Skeletal muscle cell (primary cell): ENCODE data around the gene ZNF581.

ENCODE experiments used
- DNase-seq: peaks from one replicate; pipeline ENCODE4 v3.0.0-alpha.2; 2010; ENCODE audit warnings: low read depth
- H3K4me3 ChIP-seq: 2 replicates; pipeline ENCODE4 v1.5.1; 2011; ENCODE audit warnings: low read depth, mild to moderate bottlenecking, control low read depth, low read length, moderate library complexity

ZNF581 gene

DNA sequence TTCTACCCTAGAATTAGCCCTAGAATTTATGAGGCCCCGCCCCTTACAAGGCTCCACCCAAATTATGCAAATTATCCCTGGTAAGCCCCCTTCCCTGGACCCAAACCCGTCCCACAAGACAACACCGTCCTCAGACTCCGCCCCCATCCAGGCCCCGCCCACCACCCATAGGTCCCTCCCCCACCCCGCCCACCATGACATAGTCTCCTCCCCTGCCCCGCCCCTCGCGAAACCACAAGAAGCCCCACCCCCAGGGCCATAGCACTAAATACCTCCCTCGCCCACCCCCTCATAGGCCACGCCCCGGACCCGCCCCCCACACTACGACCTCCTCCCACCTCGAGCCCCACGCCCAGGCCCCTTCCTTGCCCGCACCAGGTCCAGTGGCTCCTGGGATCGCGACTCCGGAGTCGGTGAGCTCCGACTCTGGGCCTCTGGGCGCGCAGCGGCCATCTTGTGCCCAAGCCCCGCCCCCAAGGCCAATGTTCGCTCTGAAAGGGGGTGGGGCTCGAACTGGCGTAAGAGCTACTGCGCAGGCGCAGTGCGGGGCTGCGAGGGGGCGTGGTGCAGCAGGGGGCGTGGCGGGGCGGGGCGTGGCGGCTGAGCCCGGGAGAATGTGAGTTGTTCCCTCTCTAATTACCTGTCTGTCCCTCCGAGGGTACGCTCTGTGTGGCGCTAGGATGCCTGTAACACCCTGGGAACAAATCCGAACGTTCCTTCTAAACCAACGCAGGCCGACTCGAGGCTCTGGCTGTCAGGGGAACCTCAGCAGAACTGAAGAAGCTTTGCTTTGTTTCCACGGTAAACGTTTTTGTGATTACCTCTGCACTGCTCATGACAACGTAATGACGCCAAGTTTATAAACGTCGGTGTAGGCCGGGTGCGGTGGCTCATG is 19.1 kb upstream of the ZNF581 start, which contains the start of gene ZNF784:
Gene ZNF784 (minus strand): TSS at position 458 of the 895 bp plus-strand sequence. CDS start 5 bp downstream, at position 453.
- DNase-seq, result peak; percentile 62
- peak within 1 kb of the TSS; percentile 61 for H3K4me3 ChIP-seq

DNA sequence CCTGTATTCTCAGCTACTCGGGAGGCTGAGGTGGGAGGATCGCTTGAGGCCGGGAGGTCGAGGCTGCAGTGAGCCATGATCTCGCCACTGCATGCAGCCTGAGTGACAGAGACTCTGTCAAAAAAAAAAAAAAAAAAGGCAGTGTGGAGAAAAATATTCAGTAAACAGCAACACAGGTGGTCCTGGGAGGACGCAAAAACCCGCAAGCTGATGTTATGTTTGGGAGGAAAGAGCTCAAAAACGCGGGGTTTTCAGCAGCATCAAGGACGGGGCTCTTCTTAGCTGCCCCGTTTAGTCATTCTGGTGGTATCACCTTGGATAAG is 18.5 kb upstream of the ZNF581 start:
- peak overlapping the region; percentile 61 for H3K4me3 ChIP-seq
- DNase-seq, result no peak

DNA sequence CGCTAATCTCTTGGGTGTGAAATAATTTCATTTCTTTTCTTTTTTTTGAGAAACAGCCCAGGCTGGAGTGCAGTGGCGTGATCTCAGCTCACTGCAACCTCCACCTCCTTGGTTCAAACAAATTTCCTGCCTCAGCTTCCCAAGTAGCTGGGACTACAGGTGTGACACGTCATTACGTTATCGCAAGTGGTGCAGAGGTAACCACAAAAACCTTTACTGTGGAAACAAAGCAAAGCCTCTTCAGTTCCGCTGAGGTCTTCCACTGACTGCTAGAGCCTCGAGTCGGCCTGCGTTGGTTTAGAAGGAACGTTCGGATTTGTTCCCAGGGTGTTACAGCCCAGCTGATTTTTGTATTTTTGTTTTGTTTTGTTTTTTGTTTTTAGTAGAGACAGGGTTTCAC is 17.1 kb upstream of the ZNF581 start:
- no peak for DNase-seq
- H3K4me3 ChIP-seq, result no peak overlapping the region

DNA sequence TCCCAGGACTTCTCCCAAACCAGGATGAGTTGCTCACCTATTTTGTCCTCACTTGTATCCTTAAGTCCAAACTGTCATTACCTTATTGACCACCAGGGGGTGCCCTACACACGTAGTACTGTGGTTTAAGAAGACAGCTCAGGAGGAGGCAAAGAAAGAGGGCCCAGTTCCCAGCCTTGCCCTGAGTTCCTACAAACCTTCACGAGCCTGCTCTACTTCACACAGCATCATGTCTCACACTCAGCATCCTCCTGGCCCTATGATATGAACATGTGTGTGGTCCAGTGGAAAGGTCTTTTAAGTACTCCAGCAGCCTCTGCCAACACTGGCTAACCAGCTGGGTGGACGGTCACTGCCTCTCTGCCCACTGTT is 11.0 kb upstream of the ZNF581 start:
- DNase-seq, result peak; percentile 81
- H3K4me3 ChIP-seq, result no peak overlapping the region

DNA sequence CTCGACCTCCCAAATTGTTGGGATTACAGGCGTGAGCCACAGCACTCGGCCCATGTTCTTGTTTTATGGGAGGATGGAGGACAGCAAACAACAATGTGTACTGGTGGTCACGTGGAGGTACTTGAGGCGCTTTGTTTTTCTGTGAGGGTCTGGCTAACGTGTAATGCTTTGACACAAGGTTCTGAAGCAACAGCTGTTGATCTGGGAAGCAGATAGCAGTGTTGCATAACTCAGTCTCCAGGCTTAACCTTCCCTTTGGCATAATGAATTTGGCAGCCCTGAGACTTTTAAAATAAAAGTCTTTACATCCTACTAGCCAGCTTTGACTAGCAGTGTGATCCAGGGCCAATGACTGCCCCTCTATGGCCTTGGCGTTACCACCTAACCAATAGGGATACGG is 9.6 kb upstream of the ZNF581 start:
- no peak for DNase-seq
- no peak overlapping the region for H3K4me3 ChIP-seq

DNA sequence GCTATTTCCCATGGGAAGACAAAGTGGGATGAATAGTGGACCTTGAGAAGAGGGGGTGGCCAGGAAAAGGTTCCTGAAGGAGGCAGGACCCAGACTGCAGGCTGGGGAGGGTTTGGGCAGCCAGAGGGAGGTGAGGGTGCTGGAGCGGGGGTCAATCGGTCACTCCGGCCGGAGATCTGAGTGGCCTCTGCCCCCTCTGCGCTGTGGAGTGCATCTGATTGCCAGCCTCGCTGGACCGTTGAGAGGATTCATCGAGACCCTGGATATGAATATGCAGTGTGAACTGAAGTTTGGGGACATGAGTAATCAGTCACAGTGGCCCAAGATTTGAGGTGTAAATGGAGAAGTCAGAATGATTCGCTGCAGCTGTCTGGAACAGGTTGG is 8.1 kb upstream of the ZNF581 start:
- H3K4me3 ChIP-seq, result peak overlapping the region; percentile 100
- DNase-seq, result no peak

DNA sequence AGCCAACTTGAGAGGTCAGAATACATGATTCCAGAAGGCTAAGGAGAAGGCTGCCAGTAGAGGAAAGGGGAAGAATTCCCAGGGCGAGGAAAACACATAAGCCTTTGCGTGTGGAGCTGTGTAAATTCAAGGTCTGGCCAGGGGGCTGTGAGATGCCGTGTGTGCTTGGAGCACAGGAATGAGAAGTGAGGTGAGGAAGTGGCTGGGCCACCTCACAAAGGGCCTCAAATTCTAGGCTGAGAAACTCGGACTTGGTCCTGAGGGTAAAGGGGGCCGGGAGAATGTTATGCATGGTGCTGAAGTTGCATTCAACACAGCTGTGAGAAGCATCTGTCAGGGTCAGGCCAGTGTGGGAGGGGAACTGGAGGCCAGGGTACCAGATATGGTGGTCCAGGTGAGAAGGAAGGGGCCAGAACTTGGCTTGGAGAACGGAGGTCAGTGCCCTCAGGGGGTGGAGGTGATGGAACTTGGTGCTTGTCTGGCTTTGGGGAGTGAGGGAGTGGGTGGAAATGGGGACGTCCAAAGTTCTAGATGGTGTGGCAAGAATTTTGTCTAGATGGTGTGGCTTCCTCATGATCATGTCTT is 7.5 kb upstream of the ZNF581 start:
- DNase-seq, result no peak

DNA sequence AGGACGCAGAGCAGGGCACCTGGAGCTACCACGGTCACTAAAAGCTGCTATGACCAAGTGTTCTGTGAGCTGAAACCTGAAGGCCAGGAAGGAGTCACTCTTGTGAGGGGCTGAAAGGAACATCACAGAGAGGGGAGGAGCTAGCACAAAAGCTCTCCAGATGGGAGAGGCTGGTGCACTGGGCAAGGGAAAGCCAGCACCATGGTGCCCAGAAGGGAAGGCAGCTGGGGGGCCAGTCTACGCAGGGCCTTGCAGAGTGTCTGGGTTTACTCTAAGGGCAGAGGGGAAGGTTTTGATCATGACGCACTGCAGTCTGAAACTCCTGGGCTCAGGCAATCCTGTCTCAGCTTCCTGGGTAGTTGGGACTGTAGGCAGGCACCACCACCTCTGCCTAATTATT is 6.7 kb upstream of the ZNF581 start:
- DNase-seq, result no peak
- H3K4me3 ChIP-seq, result no peak overlapping the region

More for the DNA sequence above, 7.5 kb upstream of the ZNF581 start:
- H3K4me3 ChIP-seq, result peak overlapping the region; percentile 100

DNA sequence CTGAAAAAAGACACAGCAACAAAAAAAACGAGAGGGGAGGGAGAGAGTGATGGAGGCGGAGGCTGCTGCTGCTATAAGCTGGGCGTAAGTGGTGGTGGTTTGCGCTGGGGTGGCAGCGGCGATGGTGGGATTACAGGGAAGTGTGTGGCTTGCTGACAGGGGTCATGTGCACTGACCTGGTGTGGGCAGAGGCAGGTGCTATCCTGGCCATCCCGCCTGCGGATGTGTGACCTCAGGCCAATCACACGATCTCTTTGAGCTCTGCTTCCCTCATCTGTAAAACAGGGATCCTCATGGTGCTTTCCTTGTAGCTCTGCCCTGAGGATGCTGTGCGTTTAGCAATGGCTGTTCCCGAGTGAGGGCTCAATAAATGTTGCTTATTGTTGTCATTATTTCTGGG is 5.9 kb upstream of the ZNF581 start:
- DNase-seq, result no peak
- H3K4me3 ChIP-seq, result no peak overlapping the region

DNA sequence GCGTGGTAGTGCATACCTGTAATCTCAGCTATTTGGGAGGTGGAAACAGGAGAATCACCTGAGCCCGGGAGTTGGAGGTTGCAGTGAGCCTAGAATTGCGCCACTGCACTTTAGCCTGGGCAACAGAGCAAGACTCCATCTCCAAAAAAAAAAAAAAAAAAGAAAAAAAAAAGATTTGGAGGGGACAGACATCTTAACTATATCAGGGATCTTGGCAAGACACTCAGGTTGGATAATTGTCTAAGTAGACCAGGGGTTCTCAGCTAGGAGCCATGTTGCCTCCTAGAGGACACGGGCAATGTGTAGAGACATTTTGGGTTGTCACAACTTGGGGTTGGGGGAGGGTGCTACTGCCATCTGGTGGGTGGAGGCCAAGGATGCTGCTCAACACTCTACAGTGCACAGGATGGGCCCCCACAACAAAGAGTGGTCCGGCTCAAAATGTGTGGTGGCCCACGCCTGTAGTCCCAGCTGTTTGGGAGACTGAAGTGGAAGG is 4.5 kb upstream of the ZNF581 start:
- no peak for DNase-seq
- no peak overlapping the region for H3K4me3 ChIP-seq

DNA sequence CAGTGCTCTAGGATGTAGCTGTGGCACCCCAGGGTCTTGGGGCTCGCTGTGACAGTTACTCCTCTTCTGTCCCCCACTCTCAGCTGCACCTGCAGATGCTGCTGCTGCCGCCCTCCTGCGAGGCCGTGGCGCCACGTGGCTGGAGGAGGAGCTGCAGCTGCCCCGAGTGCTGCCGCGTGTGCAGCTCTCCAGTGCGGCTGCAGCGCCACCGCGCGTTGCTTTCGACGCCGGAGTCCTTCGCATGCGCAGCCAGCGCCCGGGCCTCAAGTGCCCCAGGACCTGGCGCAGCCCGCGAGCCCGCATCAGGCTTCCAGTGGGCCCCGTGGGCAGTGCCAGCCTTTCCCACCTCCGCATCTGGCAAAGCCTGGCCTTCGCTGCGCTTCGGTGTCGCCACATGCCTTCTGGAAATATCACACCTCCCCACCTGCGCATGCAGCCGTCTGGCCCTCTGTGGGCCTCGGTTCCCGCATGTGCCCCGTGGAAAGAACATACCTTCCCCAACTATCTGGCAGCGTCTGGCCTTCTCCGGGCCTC is 3.3 kb upstream of the ZNF581 start:
- DNase-seq, result no peak
- peak overlapping the region; percentile 92 for H3K4me3 ChIP-seq

DNA sequence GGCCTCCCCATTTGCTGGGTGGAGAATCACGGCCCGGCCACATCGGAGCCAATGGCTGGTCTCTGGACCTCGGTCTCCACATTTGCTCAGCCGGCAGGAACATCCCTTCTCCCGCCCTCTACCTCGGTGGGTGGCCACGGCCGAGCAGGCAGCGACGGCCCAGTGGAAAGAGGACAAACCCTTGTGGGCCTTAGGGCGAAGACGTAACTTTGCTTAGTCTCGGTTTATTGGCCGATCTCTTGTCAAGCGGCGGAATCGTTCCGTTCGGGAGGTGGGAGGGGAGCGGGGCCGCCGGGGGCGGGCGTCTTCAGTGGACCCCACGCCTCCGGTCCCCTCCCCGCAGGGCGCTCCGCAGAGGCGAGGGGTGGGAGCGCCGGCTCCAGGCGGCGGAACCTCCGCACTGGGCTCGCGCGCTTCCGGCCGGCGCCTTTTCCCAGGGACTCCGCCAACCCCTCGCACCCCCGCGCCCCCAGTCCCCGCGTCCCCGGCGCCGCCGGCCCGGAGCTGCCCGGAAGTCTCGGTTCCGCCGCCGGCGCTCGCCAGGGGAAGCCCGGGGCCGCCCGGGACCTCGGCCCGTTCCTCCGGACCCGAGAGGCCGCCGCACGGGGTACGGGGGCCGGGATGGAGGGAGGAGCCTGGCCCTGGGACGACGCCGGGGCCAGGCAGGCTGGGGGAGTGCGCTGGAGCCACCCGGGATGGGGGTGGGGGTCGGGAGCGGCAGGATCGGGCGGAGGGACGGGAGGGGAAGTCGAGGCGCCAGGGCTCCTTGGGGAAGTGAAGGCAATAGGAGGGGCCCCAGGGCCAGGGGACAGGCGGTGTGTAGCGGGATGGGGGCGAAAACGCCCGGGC is 2.6 kb upstream of the ZNF581 start, which contains the start of gene ZNF580:
Gene ZNF580 (plus strand): TSS at position 426 of the 849 bp plus-strand sequence. CDS start 1,507 bp downstream, outside the sequence.
- peak; percentile 59 for DNase-seq
- H3K4me3 ChIP-seq, result peak within 1 kb of the TSS; percentile 92

DNA sequence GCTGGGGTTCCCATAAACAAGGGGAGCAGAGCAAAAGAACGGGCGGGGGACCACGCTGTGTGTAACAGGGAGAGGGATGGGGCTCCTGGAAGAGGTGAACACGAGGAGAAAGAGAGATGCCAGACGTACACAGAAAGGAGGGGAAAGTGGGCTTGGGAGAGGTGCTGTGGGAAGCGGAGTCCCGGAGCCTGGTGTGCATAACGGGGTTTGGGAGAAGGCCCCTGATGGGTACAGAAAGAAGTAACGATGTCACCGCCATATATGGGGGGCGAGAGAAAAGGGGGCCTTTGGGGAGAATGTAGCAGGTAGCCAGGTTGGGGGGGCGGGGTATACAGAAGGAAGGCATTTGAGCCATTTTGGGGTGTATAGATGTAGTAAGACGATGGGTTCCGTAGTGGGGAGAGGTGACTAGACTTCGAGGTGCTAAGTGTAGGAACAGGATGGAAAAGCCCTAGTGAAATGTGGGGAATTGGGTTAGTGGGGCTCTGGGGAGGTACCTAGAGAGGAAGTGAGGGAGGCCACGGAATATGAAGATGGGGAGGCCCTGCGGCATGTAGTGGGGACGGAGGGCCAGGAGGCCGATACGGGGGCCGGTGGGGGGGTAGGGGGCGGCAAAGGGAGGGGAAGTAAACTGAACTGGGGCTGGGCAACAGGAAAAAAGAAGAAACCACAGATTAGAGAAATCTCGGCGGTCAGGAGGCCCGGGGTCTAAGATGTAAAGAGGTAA is 1.9 kb upstream of the ZNF581 start:
- H3K4me3 ChIP-seq, result peak overlapping the region; percentile 92
- DNase-seq, result no peak

DNA sequence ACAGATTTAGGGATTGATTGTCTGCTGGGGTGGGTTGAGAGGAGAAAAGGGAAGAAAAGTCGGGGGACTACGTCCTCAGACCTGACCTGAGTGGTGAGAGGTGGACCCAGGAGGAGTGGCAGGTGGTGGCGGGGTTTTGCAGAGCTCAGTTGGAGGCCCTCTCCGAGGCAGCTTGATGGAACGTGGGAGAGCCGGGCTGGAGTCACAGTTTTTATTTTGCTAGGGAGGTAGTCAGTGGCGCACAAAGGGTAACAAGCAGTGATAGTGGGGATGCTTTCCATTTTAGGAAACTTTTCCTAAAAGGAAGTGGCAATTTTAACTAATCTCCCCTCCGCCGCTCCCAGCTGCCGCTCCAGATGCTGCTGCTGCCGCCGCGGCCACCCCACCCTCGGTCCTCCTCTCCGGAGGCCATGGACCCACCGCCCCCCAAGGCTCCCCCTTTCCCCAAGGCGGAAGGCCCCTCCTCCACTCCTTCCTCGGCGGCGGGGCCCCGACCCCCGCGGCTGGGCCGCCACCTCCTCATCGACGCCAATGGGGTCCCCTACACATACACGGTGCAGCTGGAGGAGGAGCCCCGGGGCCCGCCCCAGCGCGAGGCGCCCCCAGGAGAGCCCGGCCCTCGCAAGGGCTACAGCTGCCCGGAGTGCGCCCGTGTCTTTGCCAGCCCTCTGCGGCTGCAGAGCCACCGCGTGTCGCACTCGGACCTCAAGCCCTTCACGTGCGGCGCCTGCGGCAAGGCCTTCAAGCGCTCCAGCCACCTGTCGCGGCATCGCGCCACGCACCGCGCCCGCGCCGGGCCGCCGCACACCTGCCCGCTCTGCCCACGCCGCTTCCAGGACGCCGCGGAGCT is 1.1 kb upstream of the ZNF581 start:
- H3K4me3 ChIP-seq, result peak overlapping the region; percentile 92
- no peak for DNase-seq

DNA sequence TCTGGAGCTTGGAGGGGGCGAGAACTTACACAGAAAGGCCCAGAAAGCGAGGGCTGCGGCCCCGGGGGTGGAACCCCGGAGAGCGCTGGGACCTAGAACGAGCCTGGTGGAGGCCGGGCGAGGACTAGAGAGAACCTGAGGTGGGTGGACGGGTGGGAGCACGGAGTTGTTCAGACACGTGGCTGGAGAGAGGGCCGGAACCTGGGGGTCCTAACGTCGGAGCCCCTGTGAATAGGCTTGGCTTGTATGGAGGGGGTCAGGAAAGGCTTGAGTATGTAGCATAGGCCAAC is 383 bp downstream of the ZNF581 start:
- peak overlapping the region; percentile 92 for H3K4me3 ChIP-seq
- no peak for DNase-seq

DNA sequence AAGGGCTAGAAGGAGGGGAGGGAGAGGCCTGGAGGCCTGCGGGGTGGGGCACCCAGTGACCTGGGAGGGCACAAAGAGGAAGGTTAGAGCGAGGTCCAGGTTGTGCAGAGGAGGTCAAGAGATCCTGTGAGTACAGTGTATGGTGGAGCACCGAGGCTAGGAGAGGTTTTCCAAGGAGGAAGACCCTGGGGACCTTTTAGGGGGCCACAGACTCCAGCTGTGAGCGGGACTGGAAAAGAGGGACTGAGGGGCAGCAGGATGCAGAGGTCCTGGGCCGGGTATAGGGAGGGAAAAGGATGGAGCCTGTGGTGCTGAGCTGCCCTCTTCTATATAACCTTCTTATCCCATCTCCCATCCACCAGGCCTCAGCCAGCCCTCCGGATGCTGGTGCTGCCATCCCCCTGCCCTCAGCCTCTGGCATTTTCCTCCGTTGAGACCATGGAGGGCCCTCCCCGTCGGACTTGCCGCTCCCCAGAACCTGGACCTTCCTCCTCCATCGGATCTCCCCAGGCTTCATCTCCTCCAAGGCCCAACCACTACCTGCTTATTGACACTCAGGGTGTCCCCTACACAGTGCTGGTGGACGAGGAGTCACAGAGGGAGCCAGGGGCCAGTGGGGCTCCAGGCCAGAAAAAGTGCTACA is 863 bp downstream of the ZNF581 start:
- peak overlapping the region; percentile 92 for H3K4me3 ChIP-seq
- no peak for DNase-seq

DNA sequence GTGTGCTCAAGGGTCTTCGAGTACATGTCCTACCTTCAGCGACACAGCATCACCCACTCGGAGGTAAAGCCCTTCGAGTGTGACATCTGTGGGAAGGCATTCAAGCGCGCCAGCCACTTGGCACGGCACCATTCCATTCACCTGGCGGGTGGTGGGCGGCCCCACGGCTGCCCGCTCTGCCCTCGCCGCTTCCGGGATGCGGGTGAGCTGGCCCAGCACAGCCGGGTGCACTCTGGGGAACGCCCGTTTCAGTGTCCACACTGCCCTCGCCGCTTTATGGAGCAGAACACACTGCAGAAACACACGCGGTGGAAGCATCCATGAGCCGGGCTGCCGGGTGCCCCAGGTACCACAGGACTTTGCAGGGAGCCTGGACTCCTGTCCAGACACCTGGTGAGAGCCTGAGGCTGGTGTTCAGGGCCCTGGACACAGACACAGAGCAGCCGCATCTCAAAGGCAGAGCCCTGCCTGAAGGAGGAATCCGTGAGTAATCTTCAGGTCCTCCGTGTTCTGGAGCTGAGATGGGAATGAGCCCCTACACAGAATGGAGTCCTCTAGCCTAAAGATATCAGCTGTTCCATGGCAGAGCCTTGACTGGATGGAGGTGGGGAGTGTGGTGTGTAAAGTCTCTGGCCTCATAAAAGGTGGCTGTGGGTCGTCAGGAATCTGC is 1.5 kb downstream of the ZNF581 start:
- H3K4me3 ChIP-seq, result peak overlapping the region; percentile 92
- no peak for DNase-seq
